SK-N-MC (cell line): ENCODE data around the gene ALOXE3.

Experiments used
- DNase-seq: peaks from one replicate; pipeline ENCODE4 v3.0.0-alpha.2; 2011; ENCODE audit warnings: low read depth, low spot score
- H3K27ac ChIP-seq: fragments of 200-600 bp; sonication (generic); 2 replicates; pipeline ENCODE4 v1.5.1; 2016; ENCODE audit warnings: mixed run types
- H3K36me3 ChIP-seq: fragments of 200-600 bp; sonication (generic); 2 replicates; pipeline ENCODE4 v1.6.1; 2017; ENCODE audit warnings: antibody characterized with exemption, low read length, mixed read lengths; ENCODE audit not compliant: insufficient read depth
- H3K4me3 ChIP-seq: fragments of 200-600 bp; sonication (generic); 2 replicates; pipeline ENCODE4 v1.5.1; 2016
- H3K9ac ChIP-seq: fragments of 200-600 bp; sonication (generic); 2 replicates; pipeline ENCODE4 v1.8.0; 2017; ENCODE audit warnings: mixed run types, mixed read lengths; ENCODE audit not compliant: insufficient read length
- H3K9me3 ChIP-seq: fragments of 200-600 bp; sonication (generic); 2 replicates; pipeline ENCODE4 v1.6.1; 2017; ENCODE audit warnings: low read depth, mild to moderate bottlenecking, antibody characterized with exemption, low read length, moderate library complexity, mixed read lengths
- EZH2 ChIP-seq: fragments of 200-600 bp; sonication (generic); IDR thresholded peaks from one replicate; pipeline ENCODE4 v1.6.1; 2017; ENCODE audit warnings: antibody characterized with exemption
- FOXP2 ChIP-seq: optimal IDR thresholded peaks from 2 replicates; pipeline ENCODE3; 2011; ENCODE audit warnings: mild to moderate bottlenecking, moderate library complexity; ENCODE audit not compliant: insufficient read depth; ENCODE audit errors: extremely low read length, control extremely low read depth
- POLR2AphosphoS5 ChIP-seq: IDR thresholded peaks from 2 replicates; pipeline ENCODE4 v1.6.1; 2012; ENCODE audit warnings: mild to moderate bottlenecking, low read depth, low read length, borderline replicate concordance

Gene ALOXE3

GRCh38 chr17:8155996-8156245 is 37.6 kb upstream of the ALOXE3 start:
- TF ChIP-seq EZH2, result no peak
- Histone ChIP-seq H3K9me3 (no peaks in the 10 kb centered on the region), H3K36me3 (peaks cover 8% of the 10 kb centered on the region; the same call in 1 of the 2 replicates), H3K4me3 (peak overlapping the region; percentile 77), H3K9ac (peak overlapping the region; percentile 55), H3K27ac (no peak overlapping the region)
- no peak for DNase-seq

GRCh38 chr17:8155231-8155995 is 37.1 kb upstream of the ALOXE3 start:
- peak overlapping the region; percentile 77 for H3K4me3 ChIP-seq
- H3K9me3 ChIP-seq, result no peaks in the 10 kb centered on the region
- H3K9ac ChIP-seq, result peak overlapping the region; percentile 55
- no peak overlapping the region for H3K27ac ChIP-seq
- no peak for DNase-seq
- peaks cover 7% of the 10 kb centered on the region; the same call in 1 of the 2 replicates for H3K36me3 ChIP-seq
- TF ChIP-seq EZH2, result no peak
- TF ChIP-seq FOXP2, result no peak
- no peak for TF ChIP-seq POLR2AphosphoS5

- H3K27ac ChIP-seq, result peak overlapping the region; percentile 96
- H3K9ac ChIP-seq, result no peak overlapping the region
- TF ChIP-seq POLR2AphosphoS5 (no peak), EZH2 (no peak), FOXP2 (no peak)
- H3K4me3 ChIP-seq, result peak overlapping the region; percentile 80
- H3K36me3 ChIP-seq, result peaks cover 14% of the 10 kb centered on the region; the same call in 1 of the 2 replicates
- no peaks in the 10 kb centered on the region for H3K9me3 ChIP-seq
- DNase-seq, result no peak
Measured at GRCh38 chr17:8154608-8155155, 36.4 kb upstream of the ALOXE3 start.

- peak overlapping the region; percentile 70 for H3K9ac ChIP-seq
- TF ChIP-seq FOXP2, result no peak
- TF ChIP-seq EZH2, result no peak
- TF ChIP-seq POLR2AphosphoS5, result peak; percentile 28; the same call in 1 of the 2 replicates
- H3K4me3 ChIP-seq, result peak overlapping the region; percentile 80
Measured at GRCh38 chr17:8153957-8154607, 35.8 kb upstream of the ALOXE3 start.

GRCh38 chr17:8153525-8153956 is 35.2 kb upstream of the ALOXE3 start:
- H3K4me3 ChIP-seq, result peak overlapping the region; percentile 80

More at GRCh38 chr17:8153957-8154607, 35.8 kb upstream of the ALOXE3 start:
- Histone ChIP-seq H3K9me3 (no peaks in the 10 kb centered on the region), H3K36me3 (peaks cover 14% of the 10 kb centered on the region; the same call in 1 of the 2 replicates), H3K27ac (peak overlapping the region; percentile 96)
- DNase-seq, result no peak

GRCh38 chr17:8153031-8153451 is 34.7 kb upstream of the ALOXE3 start:
- Histone ChIP-seq H3K36me3 (peaks cover 21% of the 10 kb centered on the region; the same call in 1 of the 2 replicates), H3K9me3 (no peaks in the 10 kb centered on the region), H3K9ac (no peak overlapping the region), H3K27ac (peak overlapping the region; percentile 96), H3K4me3 (peak overlapping the region; percentile 80; the same call in 1 of the 2 replicates)
- TF ChIP-seq FOXP2 (no peak), EZH2 (no peak), POLR2AphosphoS5 (no peak)
- DNase-seq, result no peak

More at GRCh38 chr17:8153525-8153956, 35.2 kb upstream of the ALOXE3 start:
- no peak for TF ChIP-seq POLR2AphosphoS5
- TF ChIP-seq EZH2, result no peak
- TF ChIP-seq FOXP2, result no peak
- DNase-seq, result no peak
- Histone ChIP-seq H3K9me3 (no peaks in the 10 kb centered on the region), H3K36me3 (peaks cover 16% of the 10 kb centered on the region; the same call in 1 of the 2 replicates), H3K9ac (peak overlapping the region; percentile 70), H3K27ac (peak overlapping the region; percentile 96)

- Histone ChIP-seq H3K36me3 (peaks cover 27% of the 10 kb centered on the region; the same call in 1 of the 2 replicates), H3K27ac (peak within 1 kb of the TSS; percentile 96), H3K9me3 (no peaks in the 10 kb centered on the region), H3K4me3 (peak within 1 kb of the TSS; percentile 97), H3K9ac (peak within 1 kb of the TSS; percentile 76)
- DNase-seq, result no peak
- no peak for TF ChIP-seq FOXP2
- peak; percentile 71; the same call in 1 of the 2 replicates for TF ChIP-seq POLR2AphosphoS5
Measured at GRCh38 chr17:8152112-8152775, 33.9 kb upstream of the ALOXE3 start, which contains the start of gene PER1. PER1 (minus strand) TSS chr17:8152404; CDS start chr17:8150706, 1,698 bp downstream.

GRCh38 chr17:8151641-8152111 is 33.4 kb upstream of the ALOXE3 start:
- Histone ChIP-seq H3K27ac (peak overlapping the region; percentile 35), H3K9ac (peak overlapping the region; percentile 76), H3K9me3 (no peaks in the 10 kb centered on the region), H3K4me3 (peak overlapping the region; percentile 97), H3K36me3 (peaks cover 32% of the 10 kb centered on the region; the same call in 1 of the 2 replicates)
- DNase-seq, result no peak
- TF ChIP-seq FOXP2 (no peak), POLR2AphosphoS5 (no peak), EZH2 (no peak)
